Smooth muscle cell (in vitro differentiated cells): ENCODE results near the gene MEIS2. TPM values are rescaled to one million over a fixed set of nuclear protein-coding genes. Genes with fewer than 3 reads are reported as not detected.
A peak's percentile ranks its signal among the peaks of the same experiment; 100 is the strongest.

Experiments
- DNase-seq: peaks from one replicate; lab custom pipeline; 2025; ENCODE audit not compliant: unreplicated experiment; lab: John Stamatoyannopoulos, UW
- H2AFZ ChIP-seq: fragments of 200-600 bp; sonication (generic); 2 replicates; pipeline ENCODE4 v1.6.0; 2016; ENCODE audit warnings: antibody characterized with exemption, low read depth, mild to moderate bottlenecking
- H3F3A ChIP-seq: fragments of 200-600 bp; sonication (generic); 2 replicates; pipeline ENCODE4 v1.6.0; 2017; ENCODE audit warnings: antibody characterized with exemption, low read depth
- H3K27ac ChIP-seq: fragments of 200-600 bp; sonication (generic); 2 replicates; pipeline ENCODE4 v1.5.1; 2016; ENCODE audit warnings: low read depth, mild to moderate bottlenecking
- H3K27me3 ChIP-seq: fragments of 200-600 bp; sonication (generic); 2 replicates; pipeline ENCODE4 v1.6.1; 2016; ENCODE audit warnings: low read depth, mild to moderate bottlenecking
- H3K36me3 ChIP-seq: fragments of 200-600 bp; sonication (generic); 2 replicates; pipeline ENCODE4 v1.5.1; 2016; ENCODE audit warnings: low read depth
- H3K4me1 ChIP-seq: fragments of 200-600 bp; sonication (generic); 2 replicates; pipeline ENCODE4 v1.5.1; 2016; ENCODE audit warnings: low read depth
- H3K4me2 ChIP-seq: fragments of 200-600 bp; sonication (generic); 2 replicates; pipeline ENCODE4 v1.6.0; 2016; ENCODE audit warnings: mild to moderate bottlenecking
- H3K4me3 ChIP-seq: fragments of 200-600 bp; sonication (generic); 2 replicates; pipeline ENCODE4 v1.5.1; 2016; ENCODE audit warnings: mild to moderate bottlenecking
- H3K79me2 ChIP-seq: fragments of 200-600 bp; sonication (generic); 2 replicates; pipeline ENCODE4 v1.6.0; 2016; ENCODE audit warnings: low read depth, mild to moderate bottlenecking
- H3K9ac ChIP-seq: fragments of 200-600 bp; sonication (generic); 2 replicates; pipeline ENCODE4 v1.6.0; 2016; ENCODE audit warnings: low read depth
- H3K9me3 ChIP-seq: fragments of 200-600 bp; sonication (generic); replicated peaks from 2 replicates; pipeline ENCODE4 v1.5.1; 2016; ENCODE audit warnings: low read depth
- H4K20me1 ChIP-seq: fragments of 200-600 bp; sonication (generic); 2 replicates; pipeline ENCODE4 v1.6.0; 2016; ENCODE audit warnings: low read depth
- WGBS: methylation state at CpG from one replicate; pipeline ENCODE4 v1.1.7; 2016; ENCODE audit warnings: low lambda C conversion rate; 5-methylcytosine and 5-hydroxymethylcytosine counted together
- polyA plus RNA-seq: library from polyadenylated mRNA; unstranded; fragments of >200 nt; fragmentation: Nextera tagmentation; extraction: Ambion mirVana; gene quantifications from 2 replicates; pipeline ENCODE4 v1.2.1, GENCODE V29; 2016
- total RNA-seq: library from RNA; depleted of rRNA; stranded (reverse); fragments of >200 nt; gene quantifications from 2 replicates; pipeline ENCODE4 v1.2.3, GENCODE V29; 2014
- TF ChIP-seq, protein P1 (sequence below): fragments of 200-600 bp; sonication (generic); IDR thresholded peaks from 2 replicates; pipeline ENCODE4 v1.5.1; 2017; ENCODE audit warnings: borderline replicate concordance, mild to moderate bottlenecking, antibody characterized with exemption; ENCODE audit not compliant: insufficient read depth, poor library complexity, severe bottlenecking

Gene MEIS2
- total and polyA plus RNA-seq, 2 experiments from 2014 or later: 13.0 to 33.4 TPM

DNA sequence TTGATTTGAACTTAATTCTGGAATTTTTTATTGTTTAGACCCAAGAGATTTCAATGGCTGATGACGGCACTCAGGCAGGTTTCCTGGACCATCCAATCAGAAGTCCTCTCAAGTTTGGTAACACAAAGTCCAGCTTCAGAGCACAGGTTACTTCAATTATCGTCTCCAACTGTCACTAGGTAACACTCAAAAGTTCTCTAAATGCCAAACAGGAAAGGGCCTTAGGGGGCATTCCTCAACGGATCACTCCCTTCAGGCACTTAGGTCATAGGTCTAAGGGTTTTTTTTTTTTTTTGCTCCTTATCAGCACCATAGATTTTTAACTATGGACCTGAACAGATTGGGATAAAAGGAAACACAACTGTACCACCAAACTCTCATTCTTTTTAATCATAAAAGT lies 85.8 kb downstream of the MEIS2 start:
- peaks cover 19% of the 10 kb centered on the region for H3K79me2 ChIP-seq
- WGBS: 54% methylated on average over 3 of the region's 3 CpGs
- peak overlapping the region; percentile 93 for H3K27ac ChIP-seq
- TF ChIP-seq, protein P1, sequence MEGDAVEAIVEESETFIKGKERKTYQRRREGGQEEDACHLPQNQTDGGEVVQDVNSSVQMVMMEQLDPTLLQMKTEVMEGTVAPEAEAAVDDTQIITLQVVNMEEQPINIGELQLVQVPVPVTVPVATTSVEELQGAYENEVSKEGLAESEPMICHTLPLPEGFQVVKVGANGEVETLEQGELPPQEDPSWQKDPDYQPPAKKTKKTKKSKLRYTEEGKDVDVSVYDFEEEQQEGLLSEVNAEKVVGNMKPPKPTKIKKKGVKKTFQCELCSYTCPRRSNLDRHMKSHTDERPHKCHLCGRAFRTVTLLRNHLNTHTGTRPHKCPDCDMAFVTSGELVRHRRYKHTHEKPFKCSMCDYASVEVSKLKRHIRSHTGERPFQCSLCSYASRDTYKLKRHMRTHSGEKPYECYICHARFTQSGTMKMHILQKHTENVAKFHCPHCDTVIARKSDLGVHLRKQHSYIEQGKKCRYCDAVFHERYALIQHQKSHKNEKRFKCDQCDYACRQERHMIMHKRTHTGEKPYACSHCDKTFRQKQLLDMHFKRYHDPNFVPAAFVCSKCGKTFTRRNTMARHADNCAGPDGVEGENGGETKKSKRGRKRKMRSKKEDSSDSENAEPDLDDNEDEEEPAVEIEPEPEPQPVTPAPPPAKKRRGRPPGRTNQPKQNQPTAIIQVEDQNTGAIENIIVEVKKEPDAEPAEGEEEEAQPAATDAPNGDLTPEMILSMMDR: no peak
- H3F3A ChIP-seq: peaks cover 25% of the 10 kb centered on the region
- peak overlapping the region; percentile 81 for H3K9ac ChIP-seq
- H2AFZ ChIP-seq: no peak overlapping the region
- H3K36me3 ChIP-seq: no peaks in the 10 kb centered on the region
- no peaks in the 10 kb centered on the region for H3K27me3 ChIP-seq
- peaks cover 8% of the 10 kb centered on the region for H4K20me1 ChIP-seq
- H3K4me2 ChIP-seq: peak overlapping the region; percentile 77
- peaks cover 28% of the 10 kb centered on the region for H3K4me1 ChIP-seq
- H3K4me3 ChIP-seq: no peak overlapping the region
- no peak for DNase-seq
- H3K9me3 ChIP-seq: no peaks in the 10 kb centered on the region

DNA sequence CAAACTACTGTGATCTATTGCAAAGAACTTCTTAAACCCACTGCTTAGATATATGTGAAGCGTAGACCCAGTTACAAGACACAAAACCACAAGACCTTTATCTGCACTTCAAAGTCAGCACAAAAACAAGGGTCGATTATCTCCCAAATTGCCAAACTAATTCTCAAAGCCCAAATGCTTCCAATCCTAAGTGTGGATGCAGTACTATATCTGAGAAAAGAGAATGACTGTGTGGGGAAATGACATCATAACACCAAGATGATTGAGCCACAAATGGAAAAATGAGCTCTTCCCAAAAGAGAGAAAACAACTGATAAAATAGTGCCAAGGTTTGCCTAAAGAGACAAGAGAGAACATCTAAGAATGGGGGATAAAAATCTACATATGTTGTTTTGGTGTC lies 86.2 kb downstream of the MEIS2 start:
- Histone ChIP-seq H4K20me1 (peaks cover 8% of the 10 kb centered on the region), H3K27me3 (no peaks in the 10 kb centered on the region), H3K9ac (peak overlapping the region; percentile 81), H3F3A (peaks cover 25% of the 10 kb centered on the region), H2AFZ (no peak overlapping the region), H3K27ac (peak overlapping the region; percentile 93), H3K79me2 (peaks cover 16% of the 10 kb centered on the region), H3K4me1 (peaks cover 28% of the 10 kb centered on the region), H3K36me3 (no peaks in the 10 kb centered on the region), H3K4me2 (peak overlapping the region; percentile 77), H3K4me3 (no peak overlapping the region), H3K9me3 (no peaks in the 10 kb centered on the region)
- TF ChIP-seq, protein P1: no peak
- no peak for DNase-seq
- WGBS: 21% methylated on average over 2 of the region's 2 CpGs

DNA sequence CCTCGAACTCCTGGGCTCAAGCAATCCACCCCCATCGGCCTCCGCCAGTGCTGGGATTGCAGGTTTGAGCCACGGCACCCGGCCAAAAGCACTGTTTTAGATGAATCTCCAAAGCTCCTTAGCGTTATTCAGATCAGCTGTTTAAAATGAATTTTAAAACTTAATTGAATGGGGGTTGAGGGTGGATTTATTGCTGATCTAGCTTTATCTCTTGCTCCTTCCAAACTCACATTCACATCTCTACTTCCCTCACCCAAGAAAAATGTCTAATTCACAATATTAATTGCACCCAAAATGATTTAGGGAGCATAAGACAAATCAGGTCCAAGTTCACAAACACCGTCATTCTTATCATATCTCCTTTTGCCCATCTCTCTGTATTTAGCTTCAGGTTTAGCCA lies 89.8 kb downstream of the MEIS2 start:
- WGBS: 98% methylated on average over 7 of the region's 7 CpGs
- Histone ChIP-seq H3K36me3 (no peaks in the 10 kb centered on the region), H3K27ac (no peak overlapping the region), H3K9me3 (no peaks in the 10 kb centered on the region), H3K4me2 (no peak overlapping the region), H2AFZ (no peak overlapping the region), H3K9ac (no peak overlapping the region), H4K20me1 (peaks cover 8% of the 10 kb centered on the region), H3K79me2 (peaks cover 14% of the 10 kb centered on the region), H3K27me3 (no peaks in the 10 kb centered on the region), H3K4me3 (no peak overlapping the region), H3K4me1 (peaks cover 19% of the 10 kb centered on the region), H3F3A (peaks cover 12% of the 10 kb centered on the region)
- TF ChIP-seq, protein P1: no peak
- no peak for DNase-seq

DNA sequence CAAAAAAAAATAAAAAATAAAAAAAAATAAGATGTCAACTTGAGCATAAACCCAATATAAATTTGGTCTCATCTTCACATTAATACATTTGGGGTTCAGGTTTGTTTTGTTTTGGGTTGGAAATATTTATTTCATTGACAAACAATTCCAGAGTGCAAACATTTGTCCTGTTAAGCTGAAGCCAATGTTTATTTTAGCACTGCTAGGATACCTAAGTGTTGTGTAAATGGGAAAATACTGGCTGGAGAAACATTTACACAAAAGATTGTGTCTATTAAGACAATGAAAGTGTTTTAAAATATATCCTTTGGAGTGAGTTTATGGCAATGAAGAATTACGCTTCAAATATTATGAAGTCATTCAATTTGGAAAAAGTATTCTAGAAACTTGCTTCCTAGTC lies 91.1 kb downstream of the MEIS2 start:
- H4K20me1 ChIP-seq: peaks cover 5% of the 10 kb centered on the region
- H3K27ac ChIP-seq: no peak overlapping the region
- no peak overlapping the region for H3K4me2 ChIP-seq
- no peaks in the 10 kb centered on the region for H3K36me3 ChIP-seq
- H3K4me3 ChIP-seq: no peak overlapping the region
- DNase-seq: no peak
- no peaks in the 10 kb centered on the region for H3K9me3 ChIP-seq
- TF ChIP-seq, protein P1: no peak
- H3K79me2 ChIP-seq: peaks cover 14% of the 10 kb centered on the region
- 93% methylated on average over 1 of the region's 1 CpG for WGBS
- peaks cover 6% of the 10 kb centered on the region for H3K4me1 ChIP-seq
- no peaks in the 10 kb centered on the region for H3K27me3 ChIP-seq
- H2AFZ ChIP-seq: no peak overlapping the region
- peaks cover 7% of the 10 kb centered on the region for H3F3A ChIP-seq
- H3K9ac ChIP-seq: no peak overlapping the region
